ENCODE results near the gene ERF. TPM values are rescaled to one million over a fixed set of nuclear protein-coding genes. Genes with fewer than 3 reads are reported as not detected.
A peak's percentile ranks its signal among the peaks of the same experiment; 100 is the strongest.

The ERF gene
- total RNA-seq (2014; rRNA removed; shearing (Covaris generic)), result 43.6 and 52.8 TPM in 2 replicates

DNA sequence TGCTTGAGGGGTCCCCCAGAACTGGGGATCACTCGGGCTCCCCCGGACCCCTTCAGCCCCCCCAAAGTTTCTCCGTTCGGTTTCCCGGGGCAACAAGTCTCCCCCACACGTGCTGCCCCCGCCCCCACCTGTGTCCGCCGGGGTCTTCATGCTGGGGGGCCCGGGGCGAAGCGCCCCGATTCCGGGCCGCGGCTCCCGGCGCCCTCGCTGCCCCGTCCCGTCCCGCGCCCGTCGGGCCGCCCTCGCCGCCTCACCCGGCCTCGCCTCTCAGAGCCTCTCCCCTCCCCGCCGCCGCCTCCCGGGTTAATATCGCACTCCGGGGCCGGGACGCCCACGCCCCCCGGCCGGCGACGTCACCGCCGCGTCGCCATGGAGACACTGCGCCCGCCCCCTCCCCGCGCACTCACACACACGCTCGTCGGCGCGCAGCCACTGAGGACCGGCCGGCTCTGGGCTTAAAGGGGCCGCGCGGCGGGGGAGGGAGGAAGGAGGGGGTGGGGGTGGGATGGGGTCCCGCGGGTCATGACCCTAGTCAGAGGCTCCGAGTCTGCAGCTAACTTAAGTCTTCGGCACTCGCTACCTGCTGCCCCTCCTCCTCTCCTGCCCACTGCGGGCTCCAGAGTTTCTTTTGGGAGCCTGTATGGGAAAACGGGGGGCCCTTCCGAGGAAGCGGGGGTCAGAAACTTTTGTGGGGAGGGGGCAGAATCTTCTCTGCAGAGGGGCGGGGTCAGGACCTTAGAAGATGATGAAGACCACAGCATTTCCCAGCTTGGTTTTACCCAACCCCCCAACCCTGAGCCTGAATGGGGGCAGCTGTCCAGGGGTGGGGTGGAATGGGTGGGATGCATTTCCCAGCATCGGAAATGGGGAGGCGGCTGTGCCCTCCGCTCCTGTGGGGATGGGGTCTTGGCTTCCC is at the start of gene ERF:
TSS of gene ERF (minus strand) at position 279 of the 916 bp plus-strand sequence. CDS start at position 150, 129 bp downstream.
- peak; percentile 75 for DNase-seq (ENCODE audit: low spot score)

DNA sequence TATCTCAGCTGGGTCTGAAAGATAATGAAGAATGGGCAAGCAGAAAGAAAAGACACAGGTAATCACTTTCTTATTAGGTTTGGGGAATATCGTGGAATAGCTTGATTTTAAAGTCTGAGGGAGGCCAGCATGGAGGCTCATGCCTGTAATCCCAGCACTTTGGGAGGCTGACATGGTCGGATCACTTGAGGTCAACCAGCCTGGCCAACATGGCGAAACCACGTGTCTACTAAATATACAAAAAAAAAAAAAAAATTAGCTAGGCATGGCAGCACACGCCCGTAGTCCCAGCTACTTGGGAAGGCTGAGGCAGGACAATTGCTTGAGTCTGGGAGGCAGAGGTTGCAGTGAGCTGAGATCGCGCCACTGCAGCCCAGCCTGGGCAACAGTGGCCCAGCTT is 48.9 kb upstream of the ERF start:
- no peak for DNase-seq (ENCODE audit: low spot score)

DNA sequence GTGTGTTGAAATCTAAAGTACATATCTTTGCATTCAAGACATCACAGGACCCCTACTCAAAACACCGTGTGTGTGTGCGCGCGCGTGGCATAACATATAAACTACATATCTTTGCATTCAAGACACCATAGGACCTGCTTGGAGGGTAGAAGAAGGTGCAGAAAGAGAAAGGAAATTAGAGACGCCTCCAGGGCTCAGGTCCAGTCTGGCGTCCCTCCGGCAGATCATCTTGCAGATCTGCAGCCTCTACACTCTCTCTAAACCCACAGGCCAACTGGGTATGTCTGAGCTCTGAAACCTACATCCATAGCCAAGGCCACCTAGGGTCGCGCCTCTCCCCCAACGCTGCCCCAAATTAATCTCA is 48.2 kb upstream of the ERF start:
- no peak for DNase-seq (ENCODE audit: low spot score)

DNA sequence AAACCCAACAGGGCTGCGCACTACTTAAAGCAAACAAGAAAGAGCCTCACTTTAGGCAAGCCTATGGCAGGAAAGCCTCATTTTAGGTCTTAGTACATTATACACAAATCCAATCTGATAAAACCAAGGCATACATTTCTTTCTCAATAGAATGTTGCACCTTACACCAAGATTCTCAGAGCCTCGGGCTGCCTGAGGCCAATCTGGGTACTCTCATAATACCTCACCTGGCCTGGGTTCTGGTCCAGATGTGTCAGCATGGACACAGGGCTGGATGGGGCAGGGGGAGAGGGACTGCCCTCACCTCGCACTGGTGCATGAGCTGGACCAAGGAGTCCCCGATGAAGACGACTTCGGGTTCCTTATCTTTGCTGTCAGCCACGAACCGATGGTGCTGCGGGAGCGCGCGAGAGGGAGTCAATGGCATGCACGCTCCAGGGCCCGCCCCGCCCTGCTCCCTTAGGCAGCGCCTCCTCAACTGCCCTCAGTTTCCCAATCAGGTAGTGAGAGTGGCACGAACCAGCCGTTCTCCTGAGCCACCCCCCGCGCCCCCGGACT is 46.8 kb upstream of the ERF start, which contains the start of gene PRR19:
TSS of gene PRR19 (plus strand) at position 487 of the 558 bp plus-strand sequence. CDS start 7,453 bp downstream, outside the sequence.
- DNase-seq (ENCODE audit: low spot score), result peak; percentile 19

DNA sequence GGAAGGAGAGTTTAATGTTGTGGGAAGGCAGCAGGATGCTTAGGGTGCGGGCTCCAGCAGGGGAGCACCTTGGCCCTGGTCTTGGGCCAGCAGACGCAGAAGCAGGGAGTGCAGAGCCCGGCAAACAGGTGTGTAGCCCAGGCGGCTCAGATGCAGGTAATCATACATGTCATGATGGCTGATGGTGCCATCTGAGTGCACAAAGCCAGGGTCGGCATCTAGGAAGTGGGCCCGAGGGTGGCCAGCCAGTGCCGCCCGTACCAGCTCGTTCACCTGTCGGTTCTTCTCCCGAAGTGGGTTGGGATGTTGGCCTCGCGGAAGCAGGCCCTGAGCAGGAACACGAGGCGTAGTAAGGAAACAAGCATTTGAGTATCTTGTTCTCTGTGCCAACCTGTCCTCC is 42.1 kb upstream of the ERF start:
- DNase-seq (ENCODE audit: low spot score), result no peak

DNA sequence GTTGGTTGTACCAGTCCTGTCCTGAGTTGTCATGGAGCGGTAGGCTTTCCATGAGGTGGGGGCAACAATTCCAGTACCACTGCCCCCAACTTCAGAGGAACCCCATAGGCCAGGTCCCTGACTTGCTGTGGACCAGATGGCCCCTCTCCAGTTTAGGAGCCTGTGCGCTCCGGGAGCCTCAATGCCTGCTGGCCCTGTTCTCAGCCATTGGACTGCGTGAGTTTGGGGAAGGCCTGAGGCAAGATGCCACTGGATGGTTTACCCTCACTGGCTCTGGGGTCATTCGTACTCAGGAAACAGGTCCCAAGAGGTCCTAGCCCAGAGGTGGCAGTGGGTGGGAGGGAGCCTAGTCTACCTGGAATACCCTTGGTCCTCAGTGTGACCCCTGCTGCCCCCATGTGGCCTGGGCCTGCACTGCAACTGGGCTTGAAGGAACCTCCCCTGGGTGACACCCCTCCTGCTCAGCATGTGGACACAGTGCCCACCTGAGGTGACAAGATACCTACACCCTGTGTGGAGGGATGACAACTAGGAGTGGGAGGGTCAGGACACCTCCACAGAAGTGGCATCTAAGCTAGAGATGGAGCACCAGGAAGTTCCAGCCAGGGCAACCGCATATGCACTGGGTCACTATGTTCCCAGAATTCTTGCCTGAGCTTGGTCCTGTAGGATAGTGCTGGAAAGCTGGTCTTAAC is 41.0 kb upstream of the ERF start:
- peak; percentile 72 for DNase-seq (ENCODE audit: low spot score)

DNA sequence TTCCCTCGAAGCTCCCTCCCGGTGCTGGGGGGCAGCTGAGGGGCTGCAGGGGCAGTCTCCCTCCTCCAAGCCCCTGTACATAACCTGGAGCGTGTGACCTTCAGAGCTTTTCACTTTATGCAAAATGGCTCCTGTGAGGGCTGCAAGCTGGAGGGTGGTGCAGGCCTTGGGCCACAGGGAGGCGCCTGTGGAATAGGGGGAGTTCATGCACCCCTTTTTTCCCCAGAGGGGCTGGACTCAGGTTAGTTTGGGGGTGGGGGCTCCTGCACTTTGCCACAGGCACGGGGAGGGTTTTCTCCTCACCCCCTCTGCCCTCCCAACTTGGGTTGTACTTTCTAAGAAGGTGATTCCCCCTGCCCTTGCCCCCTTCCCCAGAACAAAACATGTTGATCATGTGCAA is 40.4 kb upstream of the ERF start:
- DNase-seq (ENCODE audit: low spot score), result no peak

DNA sequence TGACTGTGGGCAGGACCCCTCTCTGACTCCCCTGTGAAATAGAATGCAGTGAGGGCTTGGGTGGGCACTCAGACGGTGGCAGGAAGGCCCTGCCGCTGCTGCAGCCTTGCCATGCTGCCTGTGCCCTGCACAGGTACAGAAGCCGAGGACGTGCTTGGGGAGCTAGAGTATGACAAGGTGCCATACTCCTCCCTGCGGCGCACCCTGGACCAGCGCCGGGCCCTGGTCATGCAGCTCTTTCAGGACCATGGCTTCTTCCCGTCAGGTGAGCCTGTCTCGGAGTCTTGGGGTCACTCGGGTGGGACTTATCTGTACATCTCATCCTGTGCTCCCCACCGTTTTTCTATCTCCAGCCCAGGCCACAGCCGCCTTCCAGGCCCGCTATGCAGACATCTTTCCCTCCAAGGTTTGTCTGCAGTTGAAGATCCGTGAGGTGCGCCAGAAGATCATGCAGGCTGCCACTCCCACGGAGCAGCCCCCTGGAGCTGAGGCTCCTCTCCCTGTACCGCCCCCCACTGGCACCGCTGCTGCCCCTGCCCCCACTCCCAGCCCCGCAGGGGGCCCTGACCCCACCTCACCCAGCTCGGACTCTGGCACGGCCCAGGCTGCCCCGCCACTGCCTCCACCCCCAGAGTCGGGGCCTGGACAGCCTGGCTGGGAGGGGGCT is 39.7 kb upstream of the ERF start:
- DNase-seq (ENCODE audit: low spot score), result no peak

DNA sequence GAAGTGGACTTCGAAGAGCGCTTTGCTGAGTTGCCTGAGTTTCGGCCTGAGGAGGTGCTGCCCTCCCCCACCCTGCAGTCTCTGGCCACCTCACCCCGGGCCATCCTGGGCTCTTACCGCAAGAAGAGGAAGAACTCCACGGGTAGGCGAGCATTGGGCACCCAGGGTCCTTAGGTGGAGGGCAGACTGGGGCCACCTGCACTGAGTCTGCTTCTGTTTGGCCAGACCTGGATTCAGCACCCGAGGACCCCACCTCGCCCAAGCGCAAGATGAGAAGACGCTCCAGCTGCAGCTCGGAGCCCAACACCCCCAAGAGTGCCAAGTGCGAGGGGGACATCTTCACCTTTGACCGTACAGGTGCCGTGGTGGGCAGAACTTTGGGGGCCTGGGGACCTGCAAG is 39.0 kb upstream of the ERF start:
- DNase-seq (ENCODE audit: low spot score), result no peak

DNA sequence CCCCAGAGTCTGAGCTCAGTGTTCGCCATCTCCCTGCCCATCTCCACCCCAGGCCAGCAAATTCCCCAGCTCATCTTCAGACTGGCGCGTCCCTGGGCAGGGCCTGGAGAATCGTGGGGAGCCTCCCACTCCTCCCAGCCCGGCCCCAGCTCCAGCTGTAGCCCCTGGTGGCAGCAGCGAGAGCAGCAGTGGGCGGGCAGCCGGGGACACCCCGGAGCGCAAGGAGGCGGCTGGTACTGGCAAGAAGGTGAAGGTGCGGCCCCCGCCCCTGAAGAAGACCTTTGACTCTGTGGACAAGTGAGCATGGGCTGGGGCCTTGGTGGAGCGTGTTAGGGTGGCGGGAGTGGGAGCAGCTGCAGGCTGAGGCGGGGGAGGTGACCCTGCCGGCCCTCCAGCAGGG is 38.6 kb upstream of the ERF start:
- no peak for DNase-seq (ENCODE audit: low spot score)

DNA sequence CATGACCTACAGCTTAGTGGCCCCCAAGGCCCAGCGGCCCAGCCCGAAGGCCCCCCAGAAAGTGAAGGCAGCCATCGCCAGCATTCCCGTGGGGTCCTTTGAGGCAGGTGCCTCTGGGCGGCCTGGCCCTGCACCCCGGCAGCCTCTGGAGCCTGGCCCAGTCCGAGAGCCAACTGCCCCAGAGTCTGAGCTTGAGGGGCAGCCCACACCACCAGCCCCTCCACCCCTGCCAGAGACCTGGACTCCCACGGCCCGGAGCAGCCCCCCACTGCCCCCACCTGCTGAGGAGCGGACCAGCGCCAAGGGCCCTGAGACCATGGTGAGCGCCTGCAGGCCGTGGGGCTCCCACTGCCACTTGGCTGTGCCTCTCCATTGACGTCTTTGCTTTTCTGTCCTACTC is 38.0 kb upstream of the ERF start:
- DNase-seq (ENCODE audit: low spot score), result no peak

DNA sequence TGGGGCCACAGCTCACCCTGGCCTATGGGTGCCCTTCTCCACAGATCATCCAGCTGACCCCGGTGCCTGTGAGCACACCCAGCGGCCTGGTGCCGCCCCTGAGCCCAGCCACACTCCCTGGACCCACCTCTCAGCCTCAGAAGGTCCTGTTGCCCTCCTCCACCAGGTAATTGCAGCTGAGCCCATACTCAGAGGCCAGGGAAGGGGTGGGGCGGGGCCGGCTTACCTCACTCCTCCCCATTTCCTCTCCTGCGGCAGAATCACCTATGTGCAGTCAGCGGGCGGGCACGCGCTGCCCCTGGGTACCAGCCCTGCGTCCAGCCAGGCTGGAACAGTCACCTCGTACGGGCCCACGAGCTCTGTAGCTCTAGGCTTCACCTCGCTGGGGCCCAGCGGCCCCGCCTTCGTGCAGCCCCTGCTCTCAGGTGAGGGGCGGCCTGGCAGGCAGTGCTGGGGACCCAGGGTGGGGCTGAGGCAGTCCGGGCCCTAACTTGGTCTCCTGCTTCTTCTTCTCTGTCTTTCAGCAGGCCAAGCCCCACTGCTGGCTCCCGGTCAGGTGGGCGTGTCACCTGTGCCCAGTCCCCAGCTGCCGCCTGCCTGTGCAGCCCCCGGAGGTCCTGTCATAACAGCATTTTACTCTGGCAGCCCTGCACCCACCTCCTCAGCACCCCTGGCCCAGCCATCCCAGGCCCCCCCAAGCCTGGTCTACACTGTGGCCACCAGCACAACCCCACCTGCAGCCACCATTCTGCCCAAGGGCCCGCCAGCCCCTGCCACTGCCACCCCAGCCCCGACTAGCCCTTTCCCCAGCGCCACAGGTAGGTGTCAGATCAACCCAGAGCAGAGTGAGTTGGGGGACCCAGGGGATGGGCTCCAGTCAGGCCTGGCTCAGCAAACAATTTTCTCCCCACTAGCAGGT is 37.4 kb upstream of the ERF start:
- DNase-seq (ENCODE audit: low spot score), result no peak

DNA sequence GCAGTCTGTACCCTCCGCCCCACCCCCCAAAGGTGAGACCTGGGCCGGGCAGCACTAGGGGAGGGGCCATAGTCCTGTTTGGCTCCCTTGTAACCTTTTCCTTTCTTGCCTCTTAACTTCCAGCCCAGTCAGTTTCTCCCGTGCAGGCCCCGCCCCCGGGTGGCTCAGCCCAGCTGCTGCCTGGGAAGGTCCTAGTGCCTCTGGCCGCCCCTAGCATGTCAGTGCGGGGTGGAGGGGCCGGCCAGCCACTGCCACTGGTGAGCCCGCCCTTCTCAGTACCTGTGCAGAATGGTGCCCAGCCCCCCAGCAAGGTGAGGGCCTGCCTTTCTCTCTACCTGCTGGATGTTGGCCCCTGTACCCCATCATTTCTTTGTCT is 36.5 kb upstream of the ERF start:
- no peak for DNase-seq (ENCODE audit: low spot score)

DNA sequence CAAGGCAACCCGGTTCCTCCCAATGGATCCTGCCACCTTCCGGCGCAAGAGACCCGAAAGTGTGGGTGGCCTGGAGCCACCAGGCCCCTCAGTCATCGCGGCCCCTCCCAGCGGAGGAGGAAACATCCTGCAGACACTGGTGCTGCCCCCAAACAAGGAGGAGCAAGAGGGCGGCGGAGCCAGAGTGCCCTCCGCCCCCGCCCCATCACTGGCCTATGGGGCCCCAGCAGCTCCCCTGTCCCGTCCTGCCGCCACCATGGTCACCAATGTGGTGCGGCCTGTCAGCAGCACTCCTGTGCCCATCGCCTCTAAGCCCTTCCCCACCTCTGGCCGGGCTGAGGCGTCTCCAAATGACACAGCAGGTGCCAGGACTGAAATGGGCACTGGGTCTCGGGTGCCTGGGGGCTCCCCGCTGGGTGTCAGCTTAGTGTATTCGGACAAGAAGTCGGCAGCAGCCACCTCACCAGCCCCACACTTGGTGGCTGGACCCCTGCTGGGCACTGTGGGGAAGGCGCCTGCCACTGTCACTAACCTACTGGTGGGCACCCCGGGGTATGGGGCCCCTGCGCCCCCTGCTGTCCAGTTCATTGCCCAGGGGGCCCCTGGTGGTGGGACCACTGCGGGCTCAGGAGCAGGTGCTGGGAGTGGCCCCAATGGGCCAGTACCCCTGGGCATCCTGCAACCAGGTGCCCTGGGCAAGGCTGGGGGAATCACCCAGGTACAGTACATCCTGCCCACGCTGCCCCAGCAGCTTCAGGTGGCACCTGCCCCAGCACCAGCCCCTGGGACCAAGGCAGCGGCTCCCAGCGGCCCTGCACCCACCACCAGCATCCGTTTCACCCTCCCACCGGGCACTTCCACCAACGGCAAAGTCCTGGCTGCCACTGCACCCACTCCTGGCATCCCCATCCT is 35.9 kb upstream of the ERF start:
- peak; percentile 30 for DNase-seq (ENCODE audit: low spot score)

DNA sequence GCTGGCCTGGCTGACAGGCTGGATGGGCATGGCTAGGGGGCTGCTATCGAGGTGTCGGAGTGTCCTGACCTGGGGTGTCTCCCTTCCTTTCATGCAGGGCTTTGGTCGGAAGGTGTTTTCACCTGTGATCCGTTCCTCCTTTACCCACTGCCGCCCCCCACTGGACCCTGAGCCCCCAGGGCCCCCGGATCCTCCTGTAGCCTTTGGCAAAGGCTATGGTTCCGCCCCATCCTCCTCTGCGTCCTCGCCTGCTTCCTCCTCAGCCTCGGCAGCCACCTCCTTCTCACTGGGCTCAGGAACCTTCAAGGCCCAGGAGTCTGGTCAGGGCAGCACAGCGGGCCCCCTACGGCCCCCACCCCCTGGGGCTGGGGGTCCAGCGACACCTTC is 35.2 kb upstream of the ERF start:
- DNase-seq (ENCODE audit: low spot score), result no peak

DNA sequence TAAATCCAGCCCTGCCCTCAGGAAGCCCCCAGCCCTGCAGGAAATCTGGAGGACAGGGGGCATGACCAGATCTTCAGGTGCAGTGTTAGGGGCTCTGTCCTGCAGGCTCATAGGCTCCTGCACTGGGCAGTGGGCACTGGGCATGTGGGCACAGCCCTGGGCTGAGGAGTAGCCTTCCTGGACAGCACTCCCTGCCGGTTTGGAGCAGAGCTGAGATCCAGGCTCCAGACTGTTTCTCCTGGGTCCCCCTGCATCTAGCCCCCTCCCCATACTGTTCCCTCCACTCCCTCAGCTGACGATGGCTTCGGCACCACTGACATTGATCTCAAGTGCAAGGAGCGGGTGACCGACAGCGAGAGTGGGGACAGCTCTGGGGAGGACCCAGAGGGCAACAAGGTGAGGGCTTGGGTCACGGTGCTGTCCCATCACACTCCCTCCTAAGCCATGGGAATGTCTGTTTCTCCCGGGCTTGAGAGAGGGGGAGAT is 34.7 kb upstream of the ERF start:
- no peak for DNase-seq (ENCODE audit: low spot score)

DNA sequence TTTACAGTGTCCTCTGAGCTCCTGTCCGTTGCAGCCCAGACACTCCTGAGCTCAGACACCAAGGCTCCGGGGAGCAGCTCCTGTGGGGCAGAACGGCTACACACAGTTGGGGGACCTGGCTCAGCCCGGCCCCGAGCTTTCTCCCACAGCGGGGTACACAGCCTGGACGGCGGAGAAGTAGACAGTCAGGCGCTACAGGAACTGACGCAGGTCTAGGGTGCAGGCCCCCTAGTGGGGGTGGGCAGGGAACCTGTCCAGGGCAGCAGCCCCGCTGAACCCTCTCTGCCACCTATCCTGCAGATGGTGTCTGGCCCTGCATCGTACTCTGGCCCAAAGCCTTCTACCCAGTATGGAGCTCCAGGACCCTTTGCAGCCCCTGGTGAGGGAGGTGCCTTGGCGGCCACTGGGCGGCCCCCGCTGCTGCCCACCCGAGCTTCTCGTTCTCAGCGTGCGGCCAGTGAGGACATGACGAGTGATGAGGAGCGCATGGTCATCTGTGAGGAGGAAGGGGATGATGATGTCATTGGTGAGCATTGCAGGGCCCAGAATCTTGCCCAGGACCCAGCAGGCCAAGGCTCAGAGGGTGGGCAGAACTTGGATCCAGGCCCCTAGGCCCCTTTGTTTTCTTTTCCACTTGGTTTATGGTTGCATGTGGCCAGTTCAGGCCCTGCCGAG is 34.1 kb upstream of the ERF start:
- no peak for DNase-seq (ENCODE audit: low spot score)

DNA sequence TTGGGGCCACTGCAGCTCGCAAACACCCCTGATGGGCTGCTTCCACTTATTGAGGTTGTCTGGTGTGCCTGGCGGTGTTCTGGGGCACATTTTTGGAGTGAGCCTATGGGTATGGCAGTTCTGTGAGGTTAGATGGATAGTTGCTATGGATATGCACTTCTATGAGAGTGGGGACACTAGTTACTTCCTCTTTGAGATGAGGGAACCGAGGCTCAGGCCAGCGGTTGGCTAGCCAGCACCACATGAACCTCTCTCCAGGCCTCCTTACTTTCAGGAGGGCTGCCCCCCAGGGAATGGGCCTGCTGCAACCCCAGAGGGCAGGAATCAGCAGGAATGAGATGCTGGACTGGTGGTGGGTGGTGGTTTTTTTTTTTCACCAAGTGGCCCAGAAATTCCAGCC is 33.5 kb upstream of the ERF start:
- DNase-seq (ENCODE audit: low spot score), result no peak

DNA sequence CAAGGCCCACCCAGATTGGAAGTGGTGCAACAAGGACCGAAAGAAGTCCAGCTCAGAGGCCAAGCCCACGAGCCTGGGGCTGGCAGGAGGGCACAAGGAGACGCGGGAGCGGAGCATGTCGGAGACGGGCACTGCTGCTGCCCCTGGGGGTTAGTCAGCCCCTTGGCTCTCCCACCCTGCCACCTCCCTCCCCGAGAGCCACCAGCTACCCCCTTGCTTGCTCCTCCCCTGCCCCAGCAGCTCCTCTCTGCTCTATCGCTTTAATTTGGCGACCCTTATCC is 32.8 kb upstream of the ERF start:
- DNase-seq (ENCODE audit: low spot score), result no peak
